Mesendoderm (in vitro differentiated cells): ENCODE data around the gene SCAMP5.

Experiments
- DNase-seq: peaks from one replicate; pipeline ENCODE4 v3.0.0; 2013
- H2AK5ac ChIP-seq: 2 replicates; pipeline ENCODE4 v1.6.1; 2013; ENCODE audit warnings: low read length, inconsistent platforms
- H2BK120ac ChIP-seq: 2 replicates; pipeline ENCODE4 v1.6.1; 2013; ENCODE audit warnings: low read depth, mild to moderate bottlenecking, low read length, moderate library complexity, mixed read lengths
- H2BK15ac ChIP-seq: replicated peaks from 2 replicates; pipeline ENCODE4 v1.6.1; 2013; ENCODE audit warnings: low read depth, mild to moderate bottlenecking, moderate library complexity
- H2BK5ac ChIP-seq: 2 replicates; pipeline ENCODE4 v1.6.1; 2013; ENCODE audit warnings: low read length, inconsistent platforms
- H3K18ac ChIP-seq: 2 replicates; pipeline ENCODE4 v1.6.1; 2013; ENCODE audit warnings: mild to moderate bottlenecking, low read length, mixed read lengths
- H3K23ac ChIP-seq: one replicate; pipeline ENCODE4 v1.6.1; 2013; ENCODE audit warnings: low read length
- H3K27ac ChIP-seq: 2 replicates; pipeline ENCODE4 v1.5.1; 2013; ENCODE audit warnings: low read depth, mild to moderate bottlenecking, inconsistent platforms, low read length, moderate library complexity
- H3K27me3 ChIP-seq: 2 replicates; pipeline ENCODE4 v1.6.1; 2013; ENCODE audit warnings: low read length, control low read depth, mild to moderate bottlenecking, inconsistent platforms; ENCODE audit not compliant: insufficient read depth, poor library complexity
- H3K36me3 ChIP-seq: 2 replicates; pipeline ENCODE4 v1.6.1; 2013; ENCODE audit warnings: low read length, inconsistent platforms; ENCODE audit not compliant: control insufficient read depth, insufficient read depth
- H3K4ac ChIP-seq: one replicate; pipeline ENCODE4 v1.6.1; 2013; ENCODE audit warnings: low read depth, mild to moderate bottlenecking, low read length, moderate library complexity
- H3K4me1 ChIP-seq: 2 replicates; pipeline ENCODE4 v1.6.1; 2013; ENCODE audit warnings: low read depth, low read length, inconsistent platforms; ENCODE audit not compliant: control insufficient read depth
- H3K4me2 ChIP-seq: 2 replicates; pipeline ENCODE4 v1.6.1; 2013; ENCODE audit warnings: low read length
- H3K4me3 ChIP-seq: 2 replicates; pipeline ENCODE4 v1.5.1; 2013; ENCODE audit warnings: mild to moderate bottlenecking, low read length
- H3K56ac ChIP-seq: one replicate; pipeline ENCODE4 v1.6.1; 2013; ENCODE audit warnings: low read length
- H3K79me1 ChIP-seq: 2 replicates; pipeline ENCODE4 v1.6.1; 2013; ENCODE audit warnings: low read length, inconsistent platforms
- H3K79me2 ChIP-seq: 2 replicates; pipeline ENCODE4 v1.6.1; 2013; ENCODE audit warnings: mild to moderate bottlenecking, low read length; ENCODE audit not compliant: control insufficient read depth, insufficient read depth
- H3K9ac ChIP-seq: 2 replicates; pipeline ENCODE4 v1.6.1; 2013; ENCODE audit warnings: low read length, inconsistent platforms
- H4K5ac ChIP-seq: one replicate; pipeline ENCODE4 v1.6.1; 2013; ENCODE audit warnings: low read length
- H4K8ac ChIP-seq: one replicate; pipeline ENCODE4 v1.6.1; 2013; ENCODE audit warnings: low read depth, mild to moderate bottlenecking, control low read depth, low read length, moderate library complexity
- WGBS: extraction: QIAGEN DNeasy Blood & Tissue Kit; methylation state at CpG from one replicate; pipeline ENCODE4 v1.1.7; 2013; ENCODE audit warnings: low lambda C conversion rate, missing lambda C conversion rate; ENCODE audit not compliant: insufficient coverage; ENCODE audit errors: extremely low coverage; 5-methylcytosine and 5-hydroxymethylcytosine counted together

Gene SCAMP5

GRCh38 chr15:75025107-75025506, 29.7 kb downstream of the SCAMP5 start:
- no peak overlapping the region for H3K4me2 ChIP-seq
- H3K9ac ChIP-seq, result peak overlapping the region; percentile 6
- WGBS, result no CpG with 5 or more reads among the region's 3 CpGs

GRCh38 chr15:75025548-75026260, 30.3 kb downstream of the SCAMP5 start:
- no peak for DNase-seq
- Histone ChIP-seq H3K79me2 (peaks cover 3% of the 10 kb centered on the region), H3K23ac (no peak overlapping the region), H2BK15ac (no peak overlapping the region), H3K9ac (no peak overlapping the region), H3K4me1 (peaks cover 8% of the 10 kb centered on the region), H3K4ac (no peak overlapping the region), H3K4me3 (no peak overlapping the region), H3K27me3 (no peaks in the 10 kb centered on the region), H3K27ac (no peak overlapping the region), H4K5ac (no peak overlapping the region), H4K8ac (no peak overlapping the region), H2BK5ac (no peak overlapping the region), H3K36me3 (no peaks in the 10 kb centered on the region), H3K79me1 (peaks cover 6% of the 10 kb centered on the region), H2AK5ac (no peak overlapping the region), H3K18ac (no peak overlapping the region), H3K4me2 (no peak overlapping the region), H2BK120ac (no peak overlapping the region), H3K56ac (no peak overlapping the region)
- whole genome bisulfite sequencing, result no CpG with 5 or more reads among the region's 5 CpGs

More at GRCh38 chr15:75025107-75025506, 29.7 kb downstream of the SCAMP5 start:
- no peak overlapping the region for H2BK15ac ChIP-seq
- H4K8ac ChIP-seq, result no peak overlapping the region
- no peak overlapping the region for H2BK120ac ChIP-seq
- no peak overlapping the region for H2BK5ac ChIP-seq
- no peak overlapping the region for H2AK5ac ChIP-seq
- no peaks in the 10 kb centered on the region for H3K36me3 ChIP-seq
- H3K27ac ChIP-seq, result no peak overlapping the region
- no peak overlapping the region for H4K5ac ChIP-seq
- no peak overlapping the region for H3K23ac ChIP-seq
- no peak overlapping the region for H3K56ac ChIP-seq
- H3K4me3 ChIP-seq, result no peak overlapping the region
- no peak for DNase-seq
- H3K79me1 ChIP-seq, result peaks cover 6% of the 10 kb centered on the region
- H3K18ac ChIP-seq, result no peak overlapping the region
- no peak overlapping the region for H3K4ac ChIP-seq
- H3K4me1 ChIP-seq, result peaks cover 7% of the 10 kb centered on the region
- peaks cover 3% of the 10 kb centered on the region for H3K79me2 ChIP-seq
- H3K27me3 ChIP-seq, result no peaks in the 10 kb centered on the region

GRCh38 chr15:75027551-75027950, 32.2 kb downstream of the SCAMP5 start:
- no peak overlapping the region for H2BK15ac ChIP-seq
- no peaks in the 10 kb centered on the region for H3K27me3 ChIP-seq
- no peak overlapping the region for H3K4ac ChIP-seq
- no peak overlapping the region for H4K5ac ChIP-seq
- no peaks in the 10 kb centered on the region for H3K36me3 ChIP-seq
- H3K23ac ChIP-seq, result no peak overlapping the region
- H3K4me2 ChIP-seq, result no peak overlapping the region
- no peak overlapping the region for H3K9ac ChIP-seq
- no peak overlapping the region for H3K56ac ChIP-seq
- peaks cover 3% of the 10 kb centered on the region for H3K79me2 ChIP-seq
- peaks cover 8% of the 10 kb centered on the region for H3K79me1 ChIP-seq
- H4K8ac ChIP-seq, result no peak overlapping the region
- H2BK120ac ChIP-seq, result no peak overlapping the region
- H2AK5ac ChIP-seq, result no peak overlapping the region
- WGBS, result no CpG with 5 or more reads among the region's 7 CpGs
- peaks cover 8% of the 10 kb centered on the region for H3K4me1 ChIP-seq
- no peak overlapping the region for H2BK5ac ChIP-seq
- no peak for DNase-seq
- no peak overlapping the region for H3K18ac ChIP-seq
- no peak overlapping the region for H3K4me3 ChIP-seq
- H3K27ac ChIP-seq, result no peak overlapping the region

GRCh38 chr15:75028991-75029377, 33.6 kb downstream of the SCAMP5 start:
- WGBS, result no CpG with 5 or more reads among the region's 4 CpGs

GRCh38 chr15:75029378-75030022, 34.1 kb downstream of the SCAMP5 start:
- Histone ChIP-seq H4K5ac (no peak overlapping the region), H3K56ac (peak overlapping the region; percentile 84), H3K27me3 (no peaks in the 10 kb centered on the region), H3K4me1 (peaks cover 8% of the 10 kb centered on the region), H3K27ac (no peak overlapping the region), H3K9ac (peak overlapping the region; percentile 44), H2BK15ac (no peak overlapping the region), H3K79me1 (peaks cover 2% of the 10 kb centered on the region), H2AK5ac (peak overlapping the region; percentile 24), H3K36me3 (no peaks in the 10 kb centered on the region), H3K18ac (no peak overlapping the region), H4K8ac (no peak overlapping the region), H3K23ac (peak overlapping the region; percentile 36), H3K4me2 (no peak overlapping the region), H3K4ac (no peak overlapping the region), H3K79me2 (no peaks in the 10 kb centered on the region), H2BK5ac (no peak overlapping the region), H3K4me3 (no peak overlapping the region), H2BK120ac (no peak overlapping the region)
- peak; percentile 91 for DNase-seq
- WGBS, result no CpG with 5 or more reads among the region's 12 CpGs

More at GRCh38 chr15:75028991-75029377, 33.6 kb downstream of the SCAMP5 start:
- no peak overlapping the region for H2AK5ac ChIP-seq
- H2BK15ac ChIP-seq, result no peak overlapping the region
- peak overlapping the region; percentile 59 for H3K56ac ChIP-seq
- no peak overlapping the region for H3K9ac ChIP-seq
- no peaks in the 10 kb centered on the region for H3K36me3 ChIP-seq
- H2BK120ac ChIP-seq, result no peak overlapping the region
- no peak overlapping the region for H3K18ac ChIP-seq
- peaks cover 8% of the 10 kb centered on the region for H3K4me1 ChIP-seq
- no peak overlapping the region for H2BK5ac ChIP-seq
- H3K27me3 ChIP-seq, result no peaks in the 10 kb centered on the region
- H4K5ac ChIP-seq, result no peak overlapping the region
- H3K23ac ChIP-seq, result no peak overlapping the region
- H3K4ac ChIP-seq, result no peak overlapping the region
- peaks cover 3% of the 10 kb centered on the region for H3K79me2 ChIP-seq
- no peak overlapping the region for H3K4me2 ChIP-seq
- no peak overlapping the region for H3K27ac ChIP-seq
- no peak overlapping the region for H4K8ac ChIP-seq
- H3K79me1 ChIP-seq, result peaks cover 4% of the 10 kb centered on the region
- no peak overlapping the region for H3K4me3 ChIP-seq
- DNase-seq, result no peak
